Stimulated activated CD8-positive, alpha-beta memory T cell treated with anti-CD3 and anti-CD28 coated beads, Interleukin-2, amount 100 ng/mL, for 1 hour (primary cell): ENCODE measurements around the gene COL17A1.

Source experiments
- DNase-seq, 2 donors: peaks; one replicate each; pipeline ENCODE4 v3.0.0-alpha.2; 2020; ENCODE audit warnings: low read depth in 2 of 2

Gene COL17A1

DNA sequence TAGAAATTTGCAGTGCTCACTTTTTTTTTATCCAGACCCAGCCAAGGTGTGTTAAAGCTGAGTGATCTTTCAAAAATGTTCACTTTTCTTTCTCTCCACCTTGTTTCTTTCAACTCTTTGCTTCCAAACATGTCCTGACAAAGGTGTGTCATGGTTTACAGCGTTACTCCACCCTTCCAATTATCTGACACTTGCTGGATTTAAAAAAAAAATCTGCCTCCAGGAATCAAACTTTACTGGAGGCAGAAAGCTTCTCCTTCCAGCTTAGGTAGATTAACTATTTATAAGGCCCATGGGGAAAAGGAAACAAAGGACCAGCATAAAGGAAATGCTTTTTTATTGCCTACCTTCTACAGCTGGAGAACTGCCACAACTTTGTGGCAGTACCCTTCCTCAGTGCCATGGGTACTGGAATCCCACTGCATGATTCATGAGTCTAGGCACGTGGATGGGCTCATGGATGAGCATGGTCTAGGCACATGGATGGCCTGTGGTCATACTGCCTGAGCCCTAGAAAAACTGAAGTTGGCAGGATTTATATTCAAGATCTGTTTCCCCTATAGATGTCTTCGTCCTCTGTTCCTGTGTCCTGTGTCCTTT lies at the start of gene COL17A1:
Gene COL17A1, minus strand, starts transcription at position 80 of the 600 bp plus-strand sequence. CDS start 5,207 bp downstream, outside the sequence.
- DNase-seq, result no peak

DNA sequence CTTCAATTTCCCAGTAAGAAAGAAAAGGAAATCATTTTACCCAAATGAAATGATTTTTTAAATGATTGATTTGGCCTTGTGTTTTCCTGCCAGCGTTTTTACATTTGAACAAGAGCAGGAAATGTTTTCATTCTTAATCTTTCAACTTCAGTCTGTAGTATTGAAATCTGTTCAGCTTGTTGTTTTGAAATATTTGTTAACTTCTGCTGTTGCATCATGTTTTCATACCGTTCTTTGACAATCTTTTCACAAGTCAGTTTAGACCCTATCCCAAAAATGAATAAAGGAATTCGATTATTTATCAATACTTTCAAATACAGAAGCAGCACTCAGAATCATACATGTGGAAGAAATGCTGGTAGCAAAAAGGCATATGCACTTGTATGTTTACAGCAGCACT lies 44.4 kb upstream of the COL17A1 start:
- DNase-seq, result no peak

DNA sequence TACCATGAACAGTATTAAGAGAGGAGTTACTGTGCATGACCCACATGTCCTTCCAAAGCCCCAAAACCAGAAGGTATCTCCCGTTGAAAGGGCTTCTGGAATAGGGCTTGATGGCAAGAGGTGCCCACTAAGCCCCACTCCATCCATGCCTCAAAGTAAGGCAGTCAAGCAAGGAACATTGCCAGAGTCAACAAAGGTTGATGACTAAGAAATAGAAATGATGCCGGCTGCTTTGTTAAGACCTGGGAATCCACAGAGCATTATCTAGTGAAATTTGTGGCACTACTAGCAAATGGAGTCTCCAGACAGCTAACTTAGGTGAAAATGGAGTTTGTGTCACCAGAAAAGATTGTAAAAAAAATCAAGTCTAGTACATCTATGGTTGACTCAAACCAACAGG lies 42.5 kb upstream of the COL17A1 start:
- DNase-seq, result no peak

DNA sequence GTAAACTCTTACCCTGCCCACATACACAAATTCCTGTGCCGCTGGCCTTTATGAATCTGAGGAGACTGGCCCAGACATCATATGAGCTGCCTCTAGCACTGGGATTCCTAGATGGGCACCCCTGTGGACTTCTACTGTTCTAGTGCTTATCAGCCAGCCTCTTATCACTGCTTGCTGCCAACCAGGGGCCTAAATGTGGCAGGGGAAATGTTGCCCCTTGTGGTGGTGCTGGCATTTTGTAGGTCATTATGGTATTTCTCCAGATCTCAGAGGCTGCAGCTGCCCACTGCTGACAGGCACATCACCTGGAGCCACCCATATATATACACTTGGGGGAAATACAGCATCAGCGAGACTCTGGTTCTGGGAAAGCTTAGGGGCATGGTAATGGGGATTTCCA lies 41.7 kb upstream of the COL17A1 start:
- no peak for DNase-seq

DNA sequence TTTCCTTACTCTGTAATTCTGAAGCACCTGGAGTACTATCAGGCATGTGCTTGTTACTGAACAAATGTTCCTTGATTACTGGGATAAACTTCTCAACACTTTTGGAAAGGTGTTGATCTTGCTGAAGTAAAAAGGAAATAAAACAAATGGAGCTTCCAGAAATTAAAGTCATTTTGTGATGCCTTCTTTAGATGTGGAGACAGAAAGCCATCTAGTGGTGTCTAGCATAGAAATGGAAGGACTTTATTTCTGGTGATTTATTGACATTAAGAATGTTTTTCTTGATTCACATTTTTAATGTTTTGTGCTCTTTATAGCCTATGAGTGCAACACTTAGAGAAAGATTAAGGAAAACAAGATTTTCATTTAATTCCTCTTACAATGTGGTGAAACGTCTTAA lies 37.7 kb upstream of the COL17A1 start:
- no peak for DNase-seq

DNA sequence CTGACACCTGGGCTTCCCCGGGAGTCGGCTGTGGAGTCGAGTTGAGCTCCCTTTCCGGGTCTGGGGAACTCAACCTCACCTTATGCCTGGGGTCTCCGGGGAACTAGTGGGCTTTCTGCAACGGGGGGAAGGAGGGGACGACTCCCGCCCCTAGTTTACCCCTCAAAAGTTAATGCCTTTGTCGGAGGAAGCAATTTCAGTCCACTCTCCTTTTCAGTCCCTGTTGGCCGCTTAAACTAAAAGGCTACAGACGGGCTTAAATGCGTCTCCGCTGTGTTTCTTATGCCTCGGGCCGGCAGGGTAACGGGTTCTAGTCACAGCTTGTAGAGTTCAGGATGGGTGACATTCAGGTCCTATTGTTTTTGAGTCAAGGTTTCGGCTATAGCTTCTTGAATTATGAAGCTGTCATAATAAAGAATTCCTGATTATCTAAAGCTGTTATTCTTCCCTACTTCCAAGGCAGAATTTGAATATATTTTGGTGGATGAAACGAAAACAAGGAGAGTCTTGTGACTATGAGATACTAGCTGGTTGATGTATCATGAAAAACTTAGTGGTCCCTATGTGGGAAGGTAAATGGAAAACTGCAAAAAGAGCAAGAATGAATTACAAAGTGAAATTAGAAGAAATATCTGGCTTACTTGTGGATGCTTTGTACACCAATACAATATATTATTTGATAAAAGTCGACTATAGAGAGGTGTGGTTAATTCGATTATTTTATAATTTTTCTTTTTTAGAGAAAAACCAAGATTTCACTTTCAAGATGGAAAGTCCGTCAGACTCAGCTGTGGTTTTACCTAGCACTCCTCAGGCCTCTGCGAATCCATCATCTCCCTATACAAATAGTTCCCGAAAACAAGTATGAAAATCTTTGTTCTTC lies 36.8 kb upstream of the COL17A1 start:
- DNase-seq, result no peak

DNA sequence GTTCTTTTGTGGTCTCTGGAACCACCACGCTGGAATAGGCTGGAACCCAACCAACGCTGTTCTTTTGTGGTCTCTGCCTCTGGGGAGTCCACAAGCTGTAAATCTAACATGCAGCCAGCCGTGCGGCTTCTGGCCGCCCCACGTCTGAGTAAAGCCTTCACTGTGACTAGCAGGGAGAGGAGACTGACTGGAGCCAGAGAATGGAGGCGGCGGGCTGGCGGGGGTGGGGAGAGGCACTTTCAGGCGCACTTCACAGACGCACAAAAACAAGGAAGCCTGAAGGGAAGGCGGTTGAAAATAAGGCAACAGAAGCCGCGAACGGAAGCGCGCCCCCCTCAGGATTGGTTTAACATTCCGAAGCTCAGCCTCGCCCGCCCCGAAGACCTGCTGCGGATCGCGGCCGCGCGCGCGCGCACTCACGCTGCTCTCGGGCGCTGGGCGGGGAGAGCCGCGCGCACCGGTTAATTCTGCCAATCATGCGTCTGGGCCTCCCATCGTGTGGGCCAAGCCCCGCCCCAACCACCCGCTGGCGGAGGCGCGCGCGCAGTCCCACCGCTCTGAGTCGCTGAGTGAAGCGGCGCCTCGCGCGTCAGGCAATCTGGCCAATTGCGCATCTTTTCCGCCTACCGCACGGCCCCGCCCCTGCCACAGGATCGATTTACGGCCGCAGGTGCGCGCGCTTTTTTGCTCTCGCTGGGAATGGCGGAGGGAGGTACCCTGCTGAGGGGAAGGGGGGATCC lies 36.0 kb upstream of the COL17A1 start, which contains the start of gene SFR1:
Gene SFR1, plus strand, starts transcription at position 687 of the 740 bp plus-strand sequence. Its CDS starts 13 bp downstream, at position 700.
- peak; percentile 97 to 99 for DNase-seq

DNA sequence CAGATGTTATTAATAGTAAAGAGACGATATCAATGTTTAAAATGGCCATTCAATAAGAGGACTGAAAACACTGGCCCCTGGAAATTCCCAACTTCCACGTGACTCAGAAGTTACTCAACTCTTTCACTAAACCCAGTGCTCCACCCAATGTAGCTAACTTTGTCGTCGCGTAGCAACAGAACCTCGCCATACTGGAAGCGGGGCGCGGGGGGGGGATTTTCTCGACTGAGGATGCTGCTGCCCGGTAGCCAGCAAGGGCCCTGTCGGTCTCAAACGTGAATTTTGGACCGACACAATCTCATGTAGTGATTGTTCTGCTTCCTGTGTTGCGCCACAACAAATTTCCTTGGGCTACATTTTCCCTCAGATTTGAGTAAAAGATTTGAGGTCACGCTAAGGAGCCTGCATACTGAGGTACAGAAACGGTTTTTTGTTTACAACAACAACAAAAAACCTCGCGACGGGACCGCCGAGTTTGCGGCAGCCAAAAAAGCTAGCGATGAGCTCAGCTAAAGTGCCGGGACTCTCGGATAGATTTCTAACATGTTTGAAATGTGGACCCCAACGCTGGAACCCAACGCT lies 35.3 kb upstream of the COL17A1 start:
- DNase-seq, result peak; percentile 45 to 69

DNA sequence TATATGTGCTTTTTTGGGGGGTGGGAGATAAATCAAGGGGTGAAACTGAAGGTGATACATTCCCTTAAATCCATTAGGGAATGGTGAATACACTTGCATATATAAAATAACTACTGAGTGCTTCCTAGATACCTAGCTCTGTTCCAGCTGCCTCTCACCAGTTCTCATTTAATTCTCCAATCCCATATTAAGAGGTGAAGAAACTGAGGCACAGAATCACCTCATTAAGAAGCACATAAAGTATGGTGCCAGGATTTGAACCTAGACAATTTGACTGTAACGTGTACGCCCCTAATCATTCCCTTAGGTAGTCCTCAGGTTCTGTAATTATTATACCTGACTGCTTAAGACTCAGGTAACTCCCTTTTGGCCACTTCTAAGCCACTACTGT lies 34.8 kb upstream of the COL17A1 start:
- no peak for DNase-seq

DNA sequence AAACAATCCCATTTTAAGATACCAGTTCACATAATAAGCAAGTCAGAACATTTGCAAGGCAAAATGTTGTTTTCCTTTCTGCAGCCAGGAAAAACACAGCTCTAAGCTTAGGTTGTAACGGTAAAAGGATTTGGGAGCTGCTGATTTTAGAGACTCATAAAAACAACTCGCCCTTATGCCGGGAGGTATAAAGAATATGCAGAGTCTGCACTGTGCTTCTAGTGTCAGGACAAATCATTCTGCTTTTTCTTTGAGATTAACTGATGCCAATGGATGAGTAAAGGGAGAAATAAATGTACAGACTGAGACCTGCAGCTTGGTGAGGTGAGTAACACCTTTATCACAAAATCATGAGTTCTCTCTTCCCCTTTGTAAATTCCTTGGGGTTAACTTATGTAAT lies 34.3 kb upstream of the COL17A1 start:
- DNase-seq, result no peak

DNA sequence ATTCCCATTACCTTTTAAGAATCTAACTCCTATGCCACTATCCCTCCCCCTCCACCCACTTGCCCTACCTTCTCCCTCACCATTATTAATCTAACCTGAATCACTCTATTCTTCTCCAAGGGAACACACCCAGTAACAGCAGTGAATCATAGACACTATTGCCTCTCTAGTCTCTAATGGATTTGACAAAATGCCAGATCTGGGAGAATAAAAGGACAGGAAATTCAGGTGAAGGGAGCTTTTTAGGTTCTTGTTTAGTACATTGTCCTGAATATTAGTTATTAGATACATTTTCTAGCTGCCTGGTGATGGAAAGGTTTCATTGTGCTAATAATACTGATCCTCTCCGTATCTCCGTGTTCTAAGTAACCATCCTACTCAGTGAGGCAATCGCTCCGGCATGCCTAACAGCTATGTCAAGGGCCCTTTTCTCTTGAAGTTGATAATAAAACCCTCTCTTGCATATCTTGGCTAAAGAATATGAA lies 32.2 kb upstream of the COL17A1 start:
- DNase-seq, result no peak

DNA sequence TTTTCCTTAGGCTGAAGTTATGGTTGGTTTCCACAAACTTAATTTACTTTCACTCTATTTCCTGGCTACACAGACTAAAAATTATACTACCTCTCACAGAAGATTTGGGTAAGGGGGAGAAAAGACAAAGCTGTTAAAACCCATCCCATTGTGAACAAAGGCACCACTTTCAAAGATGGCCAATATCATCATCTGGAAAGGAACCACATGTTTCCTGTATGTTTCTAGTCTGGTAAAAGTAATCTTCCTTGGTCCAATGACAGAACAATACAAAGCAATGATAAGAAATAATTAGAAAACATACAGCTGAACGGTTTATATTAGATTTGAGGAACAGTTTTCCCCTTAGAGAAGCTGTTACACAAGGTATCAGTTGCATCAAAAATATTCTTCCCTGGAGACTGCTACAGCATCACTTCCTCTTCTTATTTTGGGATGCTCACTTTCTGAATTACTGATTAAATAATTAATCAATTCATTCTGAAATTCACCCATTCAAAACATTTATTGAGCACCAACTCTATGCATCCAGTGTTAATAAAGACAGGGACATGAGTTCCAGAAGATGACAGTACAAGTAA lies 27.8 kb upstream of the COL17A1 start:
- no peak for DNase-seq

DNA sequence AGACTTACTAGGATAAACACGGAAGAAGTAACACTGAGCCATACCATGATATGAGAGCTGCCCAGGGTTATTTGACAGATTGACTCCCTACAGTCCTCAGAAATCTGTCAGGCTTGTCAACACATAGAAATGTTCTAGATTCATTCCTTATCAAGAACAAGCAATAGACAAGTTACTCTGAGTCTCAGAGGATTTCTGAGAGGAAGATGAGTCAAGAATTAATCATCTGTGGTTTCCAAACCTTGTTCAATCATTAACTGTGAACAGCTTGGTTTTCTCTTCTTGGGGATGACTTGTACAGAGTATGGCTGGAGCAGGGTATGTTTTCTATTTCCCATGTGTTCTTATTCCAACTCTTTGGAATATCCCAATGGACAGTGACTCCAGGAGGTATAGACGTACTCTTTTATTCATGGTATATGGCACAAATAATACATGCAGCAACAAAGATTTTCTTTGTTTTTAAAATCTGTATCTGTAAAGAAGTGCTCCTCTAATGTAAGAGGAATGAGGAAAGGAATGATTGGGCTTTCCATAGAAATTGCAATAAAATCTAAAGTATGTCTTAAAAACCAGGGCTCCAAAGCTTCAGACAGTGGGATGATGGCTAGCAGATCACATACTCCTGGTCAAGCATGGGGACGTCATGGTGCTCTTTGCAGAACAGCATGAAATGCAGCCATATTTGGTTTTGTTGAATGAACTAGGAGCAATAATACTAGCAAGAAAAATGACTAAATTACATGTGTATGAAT lies 24.4 kb upstream of the COL17A1 start:
- no peak for DNase-seq

DNA sequence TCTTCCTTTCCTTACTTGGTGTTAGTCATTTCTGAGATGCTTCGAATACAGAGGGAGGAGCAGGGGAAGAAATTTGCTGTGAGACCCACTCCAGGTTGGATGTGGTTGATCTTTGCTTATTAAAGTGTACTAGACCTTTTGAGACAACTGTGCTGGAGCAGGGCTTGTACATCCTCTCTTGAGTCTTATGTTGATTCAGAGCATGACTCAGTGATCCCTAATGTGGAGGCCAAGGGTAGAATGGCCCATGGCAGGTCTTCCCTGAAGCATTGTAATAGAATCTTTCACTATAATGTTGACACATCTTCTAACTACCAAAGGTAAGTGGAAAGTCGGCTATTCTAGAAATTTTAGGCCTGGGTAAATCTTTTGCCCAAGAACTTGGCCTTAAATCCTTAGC lies 19.2 kb upstream of the COL17A1 start:
- no peak for DNase-seq

DNA sequence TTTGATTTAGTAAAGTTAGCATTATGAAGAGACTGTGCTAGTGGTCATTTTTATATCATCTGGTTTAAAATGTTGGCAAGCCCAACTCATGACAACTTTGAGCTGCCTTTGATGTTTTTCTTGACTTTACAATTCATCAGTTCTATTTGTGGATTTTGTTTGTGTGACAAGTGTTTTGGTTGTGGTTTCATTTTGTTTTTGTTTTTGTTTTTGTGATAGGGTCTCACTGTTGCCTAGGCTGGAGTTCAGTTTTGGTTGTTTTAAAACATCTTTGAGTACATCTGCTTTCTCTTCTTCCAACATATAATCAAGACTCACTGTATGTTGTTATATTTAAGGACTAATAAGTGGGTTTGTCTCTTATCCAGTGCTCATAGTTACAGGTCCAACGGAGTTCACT lies 18.7 kb upstream of the COL17A1 start:
- no peak for DNase-seq

DNA sequence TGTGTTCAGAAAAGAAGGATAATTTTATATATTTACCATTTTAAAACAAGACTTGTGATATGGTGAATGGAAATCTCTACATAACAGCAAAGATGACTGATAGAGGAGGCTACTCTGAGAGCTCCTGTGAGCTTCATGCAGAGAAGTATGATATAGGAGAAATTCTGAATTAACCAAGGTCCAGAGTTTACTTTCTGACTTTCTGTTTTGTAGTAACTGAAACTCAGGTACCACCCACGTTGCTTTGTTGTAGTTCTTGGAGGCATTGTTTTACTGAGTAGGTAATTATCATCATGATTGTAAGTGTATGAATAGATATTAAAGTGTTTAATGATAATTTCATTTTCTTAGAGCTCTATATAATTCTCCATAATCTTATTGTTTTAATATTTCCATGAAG lies 18.3 kb upstream of the COL17A1 start:
- DNase-seq, result no peak

DNA sequence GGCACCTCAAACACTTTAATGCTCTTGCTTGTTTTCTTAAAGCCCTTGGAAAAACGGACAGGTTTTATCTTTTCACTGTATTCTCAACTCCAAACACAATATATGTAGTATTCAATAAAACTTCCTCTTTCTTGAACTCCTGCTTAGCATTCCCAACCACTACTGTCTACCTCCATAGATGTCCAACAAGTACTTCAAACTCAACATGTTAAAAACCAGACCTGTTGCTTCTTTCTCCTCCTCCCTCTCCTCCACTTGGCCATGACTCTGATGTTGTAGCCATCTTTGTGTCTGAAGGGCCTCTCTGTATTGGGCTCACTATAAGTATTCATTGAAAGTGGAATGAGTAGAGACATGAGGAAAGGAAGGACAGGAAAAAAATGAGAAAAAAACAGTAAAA lies 16.2 kb upstream of the COL17A1 start:
- no peak for DNase-seq

DNA sequence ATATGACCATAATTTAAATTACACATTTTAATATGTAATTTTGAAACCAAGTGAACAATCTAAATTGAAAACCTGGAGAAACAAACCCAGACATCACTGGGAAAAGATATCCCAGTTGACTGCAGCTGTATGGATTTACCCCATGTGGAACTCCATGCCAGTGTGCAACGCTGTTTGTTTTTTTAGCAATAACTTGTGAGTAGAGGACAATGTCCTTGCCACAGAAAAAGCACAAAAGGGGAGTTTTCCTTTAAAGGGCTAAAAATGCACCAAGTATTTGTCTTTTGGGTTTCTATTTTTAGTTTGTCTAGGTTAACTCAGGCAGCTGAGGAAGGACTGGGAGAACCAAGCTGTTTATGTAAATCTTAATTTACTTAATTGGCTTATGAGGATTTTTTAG lies 15.1 kb upstream of the COL17A1 start:
- no peak for DNase-seq

DNA sequence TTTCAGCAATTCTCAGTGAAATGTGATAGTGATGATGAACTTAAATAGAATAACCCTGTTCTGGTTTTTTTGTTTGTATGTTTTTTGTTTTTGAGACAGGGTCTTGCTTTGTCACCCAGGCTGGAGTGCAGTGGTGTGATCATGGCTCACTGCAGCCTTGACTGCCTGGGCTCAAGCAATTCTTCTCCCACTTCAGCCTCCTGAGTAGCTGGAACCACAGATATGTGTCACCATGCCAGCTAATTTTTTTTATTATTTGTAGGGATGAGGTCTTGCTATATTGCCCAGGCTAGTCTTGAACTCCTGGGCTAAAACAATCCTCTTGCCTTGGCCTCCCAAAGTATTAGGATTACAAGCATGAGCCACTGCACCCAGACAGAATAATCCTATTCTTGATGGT lies 14.3 kb upstream of the COL17A1 start:
- DNase-seq, result no peak

DNA sequence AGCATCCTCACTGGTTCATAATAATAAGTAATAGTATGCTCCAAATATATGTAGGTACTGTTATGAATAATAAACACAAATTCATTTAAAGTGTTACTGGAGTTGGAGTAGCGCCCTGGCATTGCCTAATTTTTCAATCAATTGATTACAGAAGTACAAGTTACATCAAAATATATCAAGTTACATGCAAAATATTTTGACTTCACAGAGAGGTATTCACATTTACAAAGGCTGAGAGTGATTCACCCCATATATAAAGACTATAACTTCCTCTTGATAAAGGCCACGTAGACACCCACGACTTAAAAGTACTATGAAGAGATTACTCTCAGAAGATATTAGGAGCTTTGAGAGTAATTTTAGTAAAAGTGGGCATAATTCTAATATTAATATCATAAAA lies 13.6 kb upstream of the COL17A1 start:
- no peak for DNase-seq

DNA sequence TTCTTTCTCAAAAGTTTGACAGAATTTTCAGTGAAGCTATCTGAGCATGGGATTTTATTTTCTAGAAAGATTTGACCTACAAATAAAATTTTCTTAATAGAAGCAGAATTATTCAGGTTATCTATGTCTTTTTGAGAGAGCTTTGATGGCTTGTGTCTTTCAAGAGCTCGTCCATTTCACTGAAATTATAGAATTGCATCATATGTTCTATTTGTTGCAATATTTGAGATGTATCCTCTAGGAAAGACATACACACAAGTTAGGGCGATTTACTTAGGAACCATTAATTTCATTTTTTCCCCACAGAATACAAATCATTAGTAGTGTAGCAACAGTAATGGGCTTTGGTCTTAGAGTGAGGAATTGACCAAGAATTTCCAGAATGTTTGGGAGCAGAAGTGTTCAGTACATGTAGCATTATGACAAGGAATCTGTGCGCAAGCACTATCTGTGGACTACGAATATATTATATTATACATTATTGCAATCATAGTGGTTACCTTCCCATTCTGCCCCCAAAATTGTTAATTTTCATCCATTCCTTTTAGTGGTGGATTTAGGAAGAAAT lies 12.8 kb upstream of the COL17A1 start:
- DNase-seq, result no peak
